ENCODE measurements around the gene ETHE1.
"Not testable (repeated sequence)": the region's sequence is repeated elsewhere in the genome, so short reads cannot be mapped to it uniquely, and the experiment has no call there.

Gene ETHE1

GRCh38 chr19:43524922-43525835, 1.8 kb downstream of the ETHE1 start:
- peak in 1 of 2 donors; percentile 8 for DNase-seq (ENCODE audit: low read depth in 2 of 2, low spot score in 1 of 2)

- not testable (repeated sequence) for DNase-seq (ENCODE audit: low read depth in 2 of 2, low spot score in 1 of 2)
Observed at GRCh38 chr19:43523696-43524095, 3.3 kb downstream of the ETHE1 start.

- DNase-seq (ENCODE audit: low read depth in 2 of 2, low spot score in 1 of 2), result no peak
Observed at GRCh38 chr19:43522929-43523328, 4.1 kb downstream of the ETHE1 start.

- DNase-seq (ENCODE audit: low read depth in 2 of 2, low spot score in 1 of 2), result peak; percentile 58 to 79
Observed at GRCh38 chr19:43519436-43520088, 7.4 kb downstream of the ETHE1 start.

- DNase-seq (ENCODE audit: low read depth in 2 of 2, low spot score in 1 of 2), result no peak
Observed at GRCh38 chr19:43518051-43518450, 8.9 kb downstream of the ETHE1 start.

- DNase-seq (ENCODE audit: low read depth in 2 of 2, low spot score in 1 of 2), result not testable (repeated sequence)
Observed at GRCh38 chr19:43512399-43512798, 14.6 kb downstream of the ETHE1 start.

GRCh38 chr19:43511324-43511723, 15.7 kb downstream of the ETHE1 start:
- no peak for DNase-seq (ENCODE audit: low read depth in 2 of 2, low spot score in 1 of 2)

GRCh38 chr19:43510713-43511112, 16.3 kb downstream of the ETHE1 start:
- no peak for DNase-seq (ENCODE audit: low read depth in 2 of 2, low spot score in 1 of 2)

- no peak for DNase-seq (ENCODE audit: low read depth in 2 of 2, low spot score in 1 of 2)
Observed at GRCh38 chr19:43507880-43508279, 19.1 kb downstream of the ETHE1 start.

- no peak for DNase-seq (ENCODE audit: low read depth in 2 of 2, low spot score in 1 of 2)
Observed at GRCh38 chr19:43506629-43507028, 20.4 kb downstream of the ETHE1 start.

- DNase-seq (ENCODE audit: low read depth in 2 of 2, low spot score in 1 of 2), result no peak
Observed at GRCh38 chr19:43505941-43506340, 21.1 kb downstream of the ETHE1 start.

GRCh38 chr19:43505186-43505456, 21.9 kb downstream of the ETHE1 start:
- DNase-seq (ENCODE audit: low read depth in 2 of 2, low spot score in 1 of 2), result no peak

GRCh38 chr19:43504426-43505185, 22.4 kb downstream of the ETHE1 start, which contains the start of gene PHLDB3:
Gene PHLDB3 (minus strand): TSS chr19:43504746. CDS start chr19:43504118, 628 bp downstream.
- DNase-seq (ENCODE audit: low read depth in 2 of 2, low spot score in 1 of 2), result peak in 1 of 2 donors; percentile 13

- peak; percentile 98 to 99 for DNase-seq (ENCODE audit: low read depth in 2 of 2, low spot score in 1 of 2)
Observed at GRCh38 chr19:43503501-43504425, 23.2 kb downstream of the ETHE1 start.

GRCh38 chr19:43502419-43502976, 24.5 kb downstream of the ETHE1 start:
- DNase-seq (ENCODE audit: low read depth in 2 of 2, low spot score in 1 of 2), result no peak

GRCh38 chr19:43501661-43502418, 25.2 kb downstream of the ETHE1 start:
- DNase-seq (ENCODE audit: low read depth in 2 of 2, low spot score in 1 of 2), result no peak

GRCh38 chr19:43499042-43499441, 28.0 kb downstream of the ETHE1 start:
- DNase-seq (ENCODE audit: low read depth in 2 of 2, low spot score in 1 of 2), result no peak

GRCh38 chr19:43498233-43498842, 28.7 kb downstream of the ETHE1 start:
- no peak for DNase-seq (ENCODE audit: low read depth in 2 of 2, low spot score in 1 of 2)

GRCh38 chr19:43496960-43497359, 30.0 kb downstream of the ETHE1 start:
- no peak for DNase-seq (ENCODE audit: low read depth in 2 of 2, low spot score in 1 of 2)
